Liver (tissue), 3 donors: ENCODE measurements around the gene RPS10.

Experiments
- ATF3 ChIP-seq: IDR thresholded peaks from 2 replicates; pipeline ENCODE4 v1.6.1; 2016; ENCODE audit warnings: antibody characterized with exemption
- CTCF ChIP-seq: fragments of 150-350 bp; IDR thresholded peaks from 2 replicates; pipeline ENCODE4 v1.5.1; 2017; ENCODE audit warnings: improper control_type of control experiment, low read depth, low read length; ENCODE audit not compliant: missing input control
- EGR1 ChIP-seq, 2 donors: IDR thresholded peaks; 2 replicates each; pipeline ENCODE4 v1.6.1; 2016 to 2018; ENCODE audit warnings: antibody characterized with exemption in 2 of 2, low read depth in 2 of 2
- FOXA1 ChIP-seq: IDR thresholded peaks from 2 replicates; pipeline ENCODE4 v1.6.1; 2016; ENCODE audit warnings: antibody characterized with exemption
- GABPA ChIP-seq, 2 donors: IDR thresholded peaks in 1 of 2; conservative IDR thresholded peaks in 1 of 2; 2 replicates each; pipeline ENCODE4 v1.6.1; 2016; ENCODE audit warnings: antibody characterized with exemption in 2 of 2, mild to moderate bottlenecking in 1 of 2, moderate library complexity in 1 of 2
- HNF4G ChIP-seq: IDR thresholded peaks from 2 replicates; pipeline ENCODE4 v1.6.1; 2016; ENCODE audit warnings: antibody characterized with exemption
- JUND ChIP-seq, 2 donors: IDR thresholded peaks; 2 replicates each; pipeline ENCODE4 v1.6.1; 2016; ENCODE audit warnings: antibody characterized with exemption in 2 of 2
- MAX ChIP-seq: IDR thresholded peaks from 2 replicates; pipeline ENCODE4 v1.6.1; 2016; ENCODE audit warnings: antibody characterized with exemption
- RAD21 ChIP-seq, 2 donors: IDR thresholded peaks; 2 replicates each; pipeline ENCODE4 v1.6.1; 2016; ENCODE audit warnings: antibody characterized with exemption in 2 of 2, mild to moderate bottlenecking in 2 of 2
- REST ChIP-seq: IDR thresholded peaks from 2 replicates; pipeline ENCODE4 v1.6.1; 2016; ENCODE audit warnings: antibody characterized with exemption, mild to moderate bottlenecking
- RXRA ChIP-seq, 2 donors: IDR thresholded peaks; 2 replicates each; pipeline ENCODE4 v1.6.1; 2017 to 2018; ENCODE audit warnings: antibody characterized with exemption in 2 of 2, mild to moderate bottlenecking in 1 of 2
- SP1 ChIP-seq: IDR thresholded peaks from 2 replicates; pipeline ENCODE4 v1.6.1; 2018; ENCODE audit warnings: antibody characterized with exemption, mild to moderate bottlenecking
- TAF1 ChIP-seq: conservative IDR thresholded peaks from 2 replicates; pipeline ENCODE4 v1.6.1; 2016; ENCODE audit warnings: antibody characterized with exemption, mild to moderate bottlenecking
- YY1 ChIP-seq: IDR thresholded peaks from 2 replicates; pipeline ENCODE4 v1.6.1; 2016; ENCODE audit warnings: antibody characterized with exemption, mild to moderate bottlenecking
- donor health status: healthy.
- donor health status: healthy.

GRCh38 chr6:34469499-34469898 lies 43.6 kb upstream of the RPS10 start:
- TF ChIP-seq CTCF (no peak), ATF3 (no peak), SP1 (no peak), YY1 (no peak), MAX (no peak), RXRA (IDR thresholded peaks at IDR 0.05) (no peak), REST (no peak), RAD21 (IDR thresholded peaks at IDR 0.05) (no peak), JUND (IDR thresholded peaks at IDR 0.05) (no peak), EGR1 (IDR thresholded peaks at IDR 0.05; ENCODE audit: low read depth in 2 of 2) (no peak), TAF1 (no peak), FOXA1 (no peak), GABPA (IDR thresholded peaks at IDR 0.05 in 1 of 2, conservative IDR thresholded peaks at IDR 0.05 in 1 of 2) (no peak), HNF4G (no peak)
